Measurements from ENCODE around the gene KRT14. TPM values are rescaled to one million over a fixed set of nuclear protein-coding genes. Genes with fewer than 3 reads are reported as not detected.
"Not testable (repeated sequence)": the region's sequence is repeated elsewhere in the genome, so short reads cannot be mapped to it uniquely, and the experiment has no call there.

The KRT14 gene
- total RNA-seq, 2 donors from 2014 or later: 6.9 to 18.7 TPM

DNA sequence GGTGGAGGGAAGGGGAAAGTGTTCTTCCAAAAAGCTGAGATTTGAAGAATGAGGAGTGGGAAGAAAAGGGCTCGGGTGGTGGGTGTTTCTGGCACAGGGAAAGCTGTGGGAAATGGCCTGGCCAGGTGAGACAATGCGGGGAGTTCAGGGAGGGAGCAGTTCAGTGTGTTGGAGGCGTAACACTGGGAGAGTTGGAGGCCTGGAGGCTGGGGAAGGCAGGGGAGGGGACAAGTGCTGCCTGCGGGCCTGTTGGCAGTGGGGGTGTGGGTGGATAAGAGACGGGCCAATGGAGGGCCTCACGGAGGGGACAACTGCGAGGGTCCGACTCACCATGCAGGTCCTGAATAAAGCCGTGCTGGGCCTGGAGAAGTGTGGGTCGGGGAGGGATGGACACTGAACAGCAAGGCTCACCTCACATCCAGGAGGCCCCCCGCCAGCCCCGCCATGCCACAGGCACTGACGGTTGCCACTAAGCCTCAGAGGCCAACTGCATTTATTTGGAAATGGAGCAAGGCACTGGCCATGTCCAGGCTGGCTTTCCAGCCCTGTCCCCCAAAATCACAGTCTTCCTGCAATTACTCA, 40.8 kb downstream of the KRT14 start:
- DNase-seq (ENCODE audit: low spot score) (no peak), ATAC-seq (ENCODE audit: insufficient number of reproducible peaks, low FRiP score, low read depth) (no peak)
- no peak overlapping the region for H3K4me3 ChIP-seq
- peaks cover 11 to 34% of the 10 kb centered on the region in 2 donors for H3K4me1 ChIP-seq (ENCODE audit: control insufficient read depth in 1 of 2, low read depth in 2 of 2)
- H3K27ac ChIP-seq: no peak overlapping the region
- no peaks in the 10 kb centered on the region for H3K9me3 ChIP-seq
- TF ChIP-seq, protein P1, sequence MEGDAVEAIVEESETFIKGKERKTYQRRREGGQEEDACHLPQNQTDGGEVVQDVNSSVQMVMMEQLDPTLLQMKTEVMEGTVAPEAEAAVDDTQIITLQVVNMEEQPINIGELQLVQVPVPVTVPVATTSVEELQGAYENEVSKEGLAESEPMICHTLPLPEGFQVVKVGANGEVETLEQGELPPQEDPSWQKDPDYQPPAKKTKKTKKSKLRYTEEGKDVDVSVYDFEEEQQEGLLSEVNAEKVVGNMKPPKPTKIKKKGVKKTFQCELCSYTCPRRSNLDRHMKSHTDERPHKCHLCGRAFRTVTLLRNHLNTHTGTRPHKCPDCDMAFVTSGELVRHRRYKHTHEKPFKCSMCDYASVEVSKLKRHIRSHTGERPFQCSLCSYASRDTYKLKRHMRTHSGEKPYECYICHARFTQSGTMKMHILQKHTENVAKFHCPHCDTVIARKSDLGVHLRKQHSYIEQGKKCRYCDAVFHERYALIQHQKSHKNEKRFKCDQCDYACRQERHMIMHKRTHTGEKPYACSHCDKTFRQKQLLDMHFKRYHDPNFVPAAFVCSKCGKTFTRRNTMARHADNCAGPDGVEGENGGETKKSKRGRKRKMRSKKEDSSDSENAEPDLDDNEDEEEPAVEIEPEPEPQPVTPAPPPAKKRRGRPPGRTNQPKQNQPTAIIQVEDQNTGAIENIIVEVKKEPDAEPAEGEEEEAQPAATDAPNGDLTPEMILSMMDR (IDR thresholded peaks at IDR 0.05): no peak
- H3K27me3 ChIP-seq (replicated peaks; ENCODE audit: insufficient read depth): no peaks in the 10 kb centered on the region
- no peaks in the 10 kb centered on the region for H3K36me3 ChIP-seq

DNA sequence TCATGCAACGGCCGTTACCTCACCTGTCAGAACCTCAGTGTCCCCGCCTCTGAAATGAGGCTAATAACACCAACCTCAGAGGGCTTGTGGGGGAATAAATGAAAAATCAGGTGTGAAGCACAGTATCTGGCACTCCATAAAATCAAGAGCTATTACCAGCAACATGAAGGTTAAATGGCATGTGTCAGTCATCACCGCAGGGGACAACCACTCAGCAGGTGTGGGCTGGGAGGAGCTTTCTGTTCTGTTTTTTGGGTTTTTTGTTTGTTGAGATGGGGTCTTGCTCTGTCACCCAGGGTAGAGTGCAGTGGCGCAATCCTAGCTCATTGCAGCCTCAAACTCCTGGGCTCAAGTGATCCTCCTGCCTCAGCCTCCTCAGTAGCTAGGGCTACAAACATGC, 41.8 kb downstream of the KRT14 start:
- DNase-seq (ENCODE audit: low spot score) (no peak), ATAC-seq (ENCODE audit: insufficient number of reproducible peaks, low FRiP score, low read depth) (no peak)
- TF ChIP-seq, protein P1 (IDR thresholded peaks at IDR 0.05): no peak
- Histone ChIP-seq H3K27me3 (replicated peaks; ENCODE audit: insufficient read depth) (no peaks in the 10 kb centered on the region), H3K27ac (no peak overlapping the region), H3K4me3 (no peak overlapping the region), H3K36me3 (no peaks in the 10 kb centered on the region), H3K9me3 (no peaks in the 10 kb centered on the region), H3K4me1 (ENCODE audit: control insufficient read depth in 1 of 2, low read depth in 2 of 2) (peaks cover 11 to 34% of the 10 kb centered on the region in 2 donors)

DNA sequence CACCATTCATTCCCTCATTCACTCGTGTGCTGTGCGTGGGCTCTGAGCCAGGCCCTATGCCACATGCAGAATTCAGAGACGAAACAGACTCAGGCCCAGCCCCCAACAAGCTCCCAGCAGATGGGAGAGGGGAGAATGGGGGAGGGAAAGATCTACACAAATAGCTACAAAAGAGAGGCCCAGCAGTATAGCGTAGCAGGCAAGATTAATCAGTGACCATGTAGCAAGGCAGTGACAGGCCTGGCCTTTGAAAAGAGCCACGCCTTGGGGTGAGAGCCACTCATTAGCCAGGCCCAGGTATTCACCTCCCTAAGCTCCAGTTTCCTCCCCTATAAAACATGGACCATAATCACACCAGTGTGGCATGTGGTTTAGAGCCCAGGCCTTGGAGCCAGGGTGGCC, 42.2 kb downstream of the KRT14 start:
- no peak overlapping the region for H3K27ac ChIP-seq
- H3K4me1 ChIP-seq (ENCODE audit: control insufficient read depth in 1 of 2, low read depth in 2 of 2): peaks cover 11 to 30% of the 10 kb centered on the region in 2 donors
- TF ChIP-seq, protein P1 (IDR thresholded peaks at IDR 0.05): no peak
- H3K4me3 ChIP-seq: no peak overlapping the region
- H3K27me3 ChIP-seq (replicated peaks; ENCODE audit: insufficient read depth): no peaks in the 10 kb centered on the region
- DNase-seq (ENCODE audit: low spot score): no peak
- H3K9me3 ChIP-seq: no peaks in the 10 kb centered on the region
- ATAC-seq (ENCODE audit: insufficient number of reproducible peaks, low FRiP score, low read depth): no peak
- no peaks in the 10 kb centered on the region for H3K36me3 ChIP-seq

DNA sequence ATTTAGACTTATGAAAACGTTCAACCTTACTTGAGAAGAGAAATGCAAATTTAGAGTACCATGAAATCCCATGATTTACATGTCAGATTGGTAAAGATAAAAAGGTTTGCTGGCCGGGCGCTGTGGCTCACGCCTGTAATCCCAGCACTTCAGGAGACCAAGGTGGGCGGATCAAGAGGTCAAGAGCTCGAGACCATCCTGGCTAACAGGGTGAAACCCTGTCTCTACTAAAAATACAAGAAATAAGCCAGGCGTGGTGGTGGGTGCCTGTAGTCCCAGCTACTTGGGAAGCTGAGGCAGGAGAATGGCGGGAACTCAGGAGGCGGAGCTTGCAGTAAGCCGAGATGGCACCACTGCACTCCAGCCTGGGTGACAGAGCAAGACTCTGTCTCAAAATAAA, 43.9 kb downstream of the KRT14 start:
- H3K9me3 ChIP-seq; H3K36me3 ChIP-seq; H3K27ac ChIP-seq; DNase-seq (ENCODE audit: low spot score); ATAC-seq (ENCODE audit: insufficient number of reproducible peaks, low FRiP score, low read depth); H3K27me3 ChIP-seq (replicated peaks; ENCODE audit: insufficient read depth); H3K4me3 ChIP-seq: not testable (repeated sequence)
- H3K4me1 ChIP-seq (ENCODE audit: control insufficient read depth in 1 of 2, low read depth in 2 of 2): peaks cover 0 to 13% of the 10 kb centered on the region in 2 donors

DNA sequence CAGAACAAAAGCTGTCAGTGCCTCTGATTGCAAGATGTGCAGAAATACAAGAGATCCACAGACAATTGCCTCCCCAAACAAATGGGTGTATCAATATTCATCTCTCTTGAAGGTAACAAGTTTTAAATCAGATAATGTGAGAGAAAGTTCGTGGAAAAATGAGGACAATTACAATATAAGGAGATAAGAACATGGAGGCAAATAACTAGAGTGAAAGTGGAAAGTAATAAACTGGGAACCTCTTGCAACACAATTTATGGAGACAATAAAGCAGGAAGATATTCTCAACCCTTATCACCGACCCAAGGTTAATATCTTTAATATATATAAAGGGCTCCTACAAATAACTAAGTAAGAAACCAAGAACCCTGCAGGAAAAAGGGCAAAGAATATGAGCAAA, 44.3 kb downstream of the KRT14 start:
- ATAC-seq (ENCODE audit: insufficient number of reproducible peaks, low FRiP score, low read depth): no peak
- H3K4me1 ChIP-seq (ENCODE audit: control insufficient read depth in 1 of 2, low read depth in 2 of 2): peaks cover 0 to 9% of the 10 kb centered on the region in 2 donors

More for the DNA sequence above, 44.3 kb downstream of the KRT14 start:
- H3K9me3 ChIP-seq: no peaks in the 10 kb centered on the region
- no peak overlapping the region for H3K27ac ChIP-seq
- no peaks in the 10 kb centered on the region for H3K27me3 ChIP-seq (replicated peaks; ENCODE audit: insufficient read depth)
- TF ChIP-seq, protein P1 (IDR thresholded peaks at IDR 0.05): no peak
- H3K4me3 ChIP-seq: no peak overlapping the region
- DNase-seq (ENCODE audit: low spot score): no peak
- no peaks in the 10 kb centered on the region for H3K36me3 ChIP-seq

All from thoracic aorta (tissue), 2 donors.